T47D (cell line): Measurements from ENCODE around the gene CFAP54.
"Not testable (repeated sequence)": the region's sequence is repeated elsewhere in the genome, so short reads cannot be mapped to it uniquely, and the experiment has no call there.

Experiments used
- DNase-seq, 2 experiments: peaks; one replicate each; pipeline versions ENCODE4 v3.0.0 to v3.0.0-alpha.2; 2011 to 2012; ENCODE audit warnings: low read depth in 1 of 2, low spot score in 1 of 2
- JUND ChIP-seq: IDR thresholded peaks from 2 replicates; pipeline ENCODE4 v1.6.1; 2012; ENCODE audit warnings: low read depth
- in situ Hi-C: cut with HindIII; loops from 2 replicates; pipeline ENCODE4 v1.10.0; 2016; ENCODE audit warnings: low sequenced_read_pairs, low pct_unique_long_range_greater_than_20kb

The CFAP54 gene

GRCh38 chr12:96486751-96487613 lies 2.4 kb upstream of the CFAP54 start:
- in situ Hi-C loops = no loop called here
- no peak for TF ChIP-seq JUND
- DNase-seq = no peak

GRCh38 chr12:96487634-96488033 lies 1.7 kb upstream of the CFAP54 start:
- in situ Hi-C loops = no loop called here
- no peak for TF ChIP-seq JUND
- DNase-seq = no peak

GRCh38 chr12:96493106-96493505 lies 3.7 kb downstream of the CFAP54 start:
- in situ Hi-C loops = no loop called here
- DNase-seq = no peak
- TF ChIP-seq JUND = no peak

- DNase-seq, in situ Hi-C loops: not testable (repeated sequence)
These were observed 4.8 kb downstream of the CFAP54 start for GRCh38 chr12:96494154-96494553.

GRCh38 chr12:96495155-96495554 lies 5.8 kb downstream of the CFAP54 start:
- DNase-seq = no peak
- in situ Hi-C loops = no loop called here

GRCh38 chr12:96495841-96496545 lies 6.6 kb downstream of the CFAP54 start:
- in situ Hi-C loops = no loop called here
- no peak for DNase-seq
- TF ChIP-seq JUND = no peak

More at GRCh38 chr12:96495155-96495554, 5.8 kb downstream of the CFAP54 start:
- TF ChIP-seq JUND = no peak

GRCh38 chr12:96496944-96497343 lies 7.6 kb downstream of the CFAP54 start:
- DNase-seq = no peak
- in situ Hi-C loops = no loop called here
- no peak for TF ChIP-seq JUND

- TF ChIP-seq JUND = no peak
- in situ Hi-C loops = no loop called here
- no peak for DNase-seq
These were observed 8.5 kb downstream of the CFAP54 start for GRCh38 chr12:96497855-96498254.

- in situ Hi-C loops = no loop called here
- no peak for DNase-seq
- TF ChIP-seq JUND = no peak
These were observed 11.3 kb downstream of the CFAP54 start for GRCh38 chr12:96500693-96501092.

GRCh38 chr12:96501133-96501761 lies 11.9 kb downstream of the CFAP54 start:
- peak in 1 of 2 experiments; percentile 31 for DNase-seq
- TF ChIP-seq JUND = no peak
- in situ Hi-C loops = no loop called here

- no peak for TF ChIP-seq JUND
- in situ Hi-C loops = no loop called here
- no peak for DNase-seq
These were observed 12.5 kb downstream of the CFAP54 start for GRCh38 chr12:96501908-96502307.

- DNase-seq = no peak
- in situ Hi-C loops = no loop called here
- no peak for TF ChIP-seq JUND
These were observed 13.1 kb downstream of the CFAP54 start for GRCh38 chr12:96502477-96502876.
